ENCODE results near the gene SOS1.

DNA sequence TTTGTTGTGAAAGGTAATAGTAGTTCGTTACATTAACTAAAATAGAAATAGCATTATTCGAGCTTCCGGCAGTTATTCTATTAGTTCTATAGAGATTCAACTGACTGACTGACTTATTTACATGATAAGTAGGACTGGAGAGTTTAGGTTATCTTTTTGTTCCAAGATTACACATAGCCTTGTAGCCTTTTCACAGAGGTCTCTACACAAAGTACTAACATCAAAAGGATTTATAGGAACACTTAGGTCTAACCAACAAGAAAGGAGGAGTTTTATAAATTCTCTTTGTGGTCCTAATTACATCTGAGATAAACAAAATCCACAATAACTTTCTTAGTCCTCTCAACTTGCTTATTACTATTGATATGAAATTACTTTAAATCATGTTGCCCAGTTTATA lies 62.8 kb downstream of the SOS1 start:
- no peak for TF ChIP-seq POLR2A (IDR thresholded peaks at IDR 0.05)
- TF ChIP-seq, protein P1, sequence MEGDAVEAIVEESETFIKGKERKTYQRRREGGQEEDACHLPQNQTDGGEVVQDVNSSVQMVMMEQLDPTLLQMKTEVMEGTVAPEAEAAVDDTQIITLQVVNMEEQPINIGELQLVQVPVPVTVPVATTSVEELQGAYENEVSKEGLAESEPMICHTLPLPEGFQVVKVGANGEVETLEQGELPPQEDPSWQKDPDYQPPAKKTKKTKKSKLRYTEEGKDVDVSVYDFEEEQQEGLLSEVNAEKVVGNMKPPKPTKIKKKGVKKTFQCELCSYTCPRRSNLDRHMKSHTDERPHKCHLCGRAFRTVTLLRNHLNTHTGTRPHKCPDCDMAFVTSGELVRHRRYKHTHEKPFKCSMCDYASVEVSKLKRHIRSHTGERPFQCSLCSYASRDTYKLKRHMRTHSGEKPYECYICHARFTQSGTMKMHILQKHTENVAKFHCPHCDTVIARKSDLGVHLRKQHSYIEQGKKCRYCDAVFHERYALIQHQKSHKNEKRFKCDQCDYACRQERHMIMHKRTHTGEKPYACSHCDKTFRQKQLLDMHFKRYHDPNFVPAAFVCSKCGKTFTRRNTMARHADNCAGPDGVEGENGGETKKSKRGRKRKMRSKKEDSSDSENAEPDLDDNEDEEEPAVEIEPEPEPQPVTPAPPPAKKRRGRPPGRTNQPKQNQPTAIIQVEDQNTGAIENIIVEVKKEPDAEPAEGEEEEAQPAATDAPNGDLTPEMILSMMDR (IDR thresholded peaks at IDR 0.05) = no peak
